ENCODE results near the gene FLNB.

Gene FLNB

GRCh38 chr3:58111513-58112184 is 103.4 kb downstream of the FLNB start:
- Histone ChIP-seq H2AFZ (ENCODE audit: low read length) (peak overlapping the region; percentile 71; the same call in 1 of the 2 replicates), H3K36me3 (ENCODE audit: insufficient read depth, low read length) (peaks cover 32% of the 10 kb centered on the region; the same call in 1 of the 2 replicates), H3K4me1 (ENCODE audit: insufficient read depth, low read length, severe bottlenecking) (peaks cover 39% of the 10 kb centered on the region), H3K79me2 (ENCODE audit: insufficient read depth, low read length) (no peaks in the 10 kb centered on the region), H3K27me3 (ENCODE audit: insufficient read depth, low read length) (no peaks in the 10 kb centered on the region), H3F3A (ENCODE audit: insufficient read depth, low read length) (no peaks in the 10 kb centered on the region), H3K9me2 (ENCODE audit: low read depth, low read length) (no peaks in the 10 kb centered on the region), H4K20me1 (ENCODE audit: insufficient read depth, low read length) (no peaks in the 10 kb centered on the region), H3K4me3 (ENCODE audit: low read depth, low read length, poor library complexity, severe bottlenecking) (peak overlapping the region; percentile 15), H3K4me2 (ENCODE audit: low read length) (peak overlapping the region; percentile 47; the same call in 1 of the 2 replicates), H3K9me3 (ENCODE audit: low read length) (no peaks in the 10 kb centered on the region), H3K27ac (ENCODE audit: low read depth, low read length, poor library complexity, severe bottlenecking) (peak overlapping the region; percentile 63), H3K9ac (ENCODE audit: low read length) (peak overlapping the region; percentile 13; the same call in 1 of the 2 replicates)
- no peak for TF ChIP-seq EZH2 (IDR thresholded peaks at IDR 0.05; ENCODE audit: borderline replicate concordance, low read length)
- no peak for TF ChIP-seq CTCF (IDR thresholded peaks at IDR 0.05; ENCODE audit: low read length)

- Histone ChIP-seq H3F3A (ENCODE audit: insufficient read depth, low read length) (no peaks in the 10 kb centered on the region), H3K9me2 (ENCODE audit: low read depth, low read length) (no peaks in the 10 kb centered on the region), H3K27ac (ENCODE audit: low read depth, low read length, poor library complexity, severe bottlenecking) (peak overlapping the region; percentile 63), H3K4me3 (ENCODE audit: low read depth, low read length, poor library complexity, severe bottlenecking) (peak overlapping the region; percentile 15), H3K79me2 (ENCODE audit: insufficient read depth, low read length) (no peaks in the 10 kb centered on the region), H2AFZ (ENCODE audit: low read length) (no peak overlapping the region), H3K36me3 (ENCODE audit: insufficient read depth, low read length) (peaks cover 32% of the 10 kb centered on the region; the same call in 1 of the 2 replicates), H3K4me1 (ENCODE audit: insufficient read depth, low read length, severe bottlenecking) (peaks cover 44% of the 10 kb centered on the region), H4K20me1 (ENCODE audit: insufficient read depth, low read length) (no peaks in the 10 kb centered on the region), H3K4me2 (ENCODE audit: low read length) (peak overlapping the region; percentile 47; the same call in 1 of the 2 replicates), H3K9ac (ENCODE audit: low read length) (no peak overlapping the region; the same call in 1 of the 2 replicates), H3K9me3 (ENCODE audit: low read length) (no peaks in the 10 kb centered on the region), H3K27me3 (ENCODE audit: insufficient read depth, low read length) (no peaks in the 10 kb centered on the region)
- TF ChIP-seq CTCF (IDR thresholded peaks at IDR 0.05; ENCODE audit: low read length) (no peak), EZH2 (IDR thresholded peaks at IDR 0.05; ENCODE audit: borderline replicate concordance, low read length) (no peak)
These were observed 103.9 kb downstream of the FLNB start for GRCh38 chr3:58112185-58112535.

- Histone ChIP-seq H3K4me1 (ENCODE audit: insufficient read depth, low read length, severe bottlenecking) (peaks cover 50% of the 10 kb centered on the region), H4K20me1 (ENCODE audit: insufficient read depth, low read length) (no peaks in the 10 kb centered on the region), H3K36me3 (ENCODE audit: insufficient read depth, low read length) (peaks cover 15% of the 10 kb centered on the region; the same call in 1 of the 2 replicates), H3K27ac (ENCODE audit: low read depth, low read length, poor library complexity, severe bottlenecking) (peak overlapping the region; percentile 83), H3F3A (ENCODE audit: insufficient read depth, low read length) (no peaks in the 10 kb centered on the region), H3K27me3 (ENCODE audit: insufficient read depth, low read length) (no peaks in the 10 kb centered on the region), H3K9me3 (ENCODE audit: low read length) (no peaks in the 10 kb centered on the region), H2AFZ (ENCODE audit: low read length) (no peak overlapping the region), H3K4me2 (ENCODE audit: low read length) (no peak overlapping the region; the same call in 1 of the 2 replicates), H3K4me3 (ENCODE audit: low read depth, low read length, poor library complexity, severe bottlenecking) (no peak overlapping the region), H3K9me2 (ENCODE audit: low read depth, low read length) (no peaks in the 10 kb centered on the region), H3K79me2 (ENCODE audit: insufficient read depth, low read length) (no peaks in the 10 kb centered on the region), H3K9ac (ENCODE audit: low read length) (no peak overlapping the region; the same call in 1 of the 2 replicates)
- no peak for TF ChIP-seq CTCF (IDR thresholded peaks at IDR 0.05; ENCODE audit: low read length)
- TF ChIP-seq EZH2 (IDR thresholded peaks at IDR 0.05; ENCODE audit: borderline replicate concordance, low read length): no peak
These were observed 107.0 kb downstream of the FLNB start for GRCh38 chr3:58115175-58115574.
